ENCODE results near the gene KMT5B.

KMT5B gene

DNA sequence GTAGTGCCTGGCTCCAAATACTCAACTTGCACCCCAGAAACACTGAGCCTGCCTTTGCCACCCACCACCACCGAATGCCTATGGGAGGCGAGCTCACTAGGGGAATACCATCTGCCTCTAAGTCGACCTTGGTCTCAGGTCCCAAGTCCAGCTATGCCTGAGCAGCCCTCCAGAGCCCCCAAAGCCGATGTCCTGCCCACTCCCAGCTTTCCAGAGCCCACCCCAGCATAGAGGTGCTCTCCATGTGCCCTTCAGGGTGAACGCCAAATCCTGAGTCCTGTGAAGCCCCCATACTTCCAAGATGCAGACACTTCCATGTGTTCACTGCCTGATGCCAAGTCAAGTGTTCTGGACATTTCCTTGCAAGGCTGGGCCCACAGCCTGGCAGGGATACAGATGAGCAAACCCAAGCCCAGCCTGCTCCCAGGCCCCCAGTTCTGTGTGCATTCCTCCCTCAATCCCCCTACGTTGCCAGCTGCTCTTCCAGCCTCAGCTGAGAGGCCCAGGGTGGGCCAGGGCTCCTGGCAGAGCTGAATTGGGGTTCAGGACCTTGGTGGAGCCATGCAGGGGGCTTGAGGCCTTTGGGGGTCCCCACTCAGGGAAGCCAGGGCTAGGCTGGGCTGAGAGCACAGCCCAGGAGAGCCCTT, 2.6 kb upstream of the KMT5B start:
- DNase-seq (ENCODE audit: low read depth, low spot score) = no peak

DNA sequence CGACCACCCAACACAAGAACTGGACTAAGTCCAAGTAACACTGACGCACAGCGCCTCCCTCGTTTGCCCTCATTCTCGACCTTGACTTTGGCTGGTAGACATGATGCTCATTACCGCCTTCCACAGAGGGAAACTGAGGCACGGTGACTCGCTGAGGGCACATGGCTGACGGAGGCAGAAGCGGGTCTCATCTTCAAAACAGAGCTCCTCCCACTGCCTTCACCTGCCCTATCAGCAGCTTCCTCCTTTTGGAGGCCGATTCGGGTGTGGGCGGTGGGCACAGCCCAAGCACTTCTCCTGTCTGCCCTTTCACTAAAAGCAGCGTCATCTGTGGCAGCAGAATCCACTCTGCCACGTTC, 2.0 kb upstream of the KMT5B start:
- no peak for DNase-seq (ENCODE audit: low read depth, low spot score)

DNA sequence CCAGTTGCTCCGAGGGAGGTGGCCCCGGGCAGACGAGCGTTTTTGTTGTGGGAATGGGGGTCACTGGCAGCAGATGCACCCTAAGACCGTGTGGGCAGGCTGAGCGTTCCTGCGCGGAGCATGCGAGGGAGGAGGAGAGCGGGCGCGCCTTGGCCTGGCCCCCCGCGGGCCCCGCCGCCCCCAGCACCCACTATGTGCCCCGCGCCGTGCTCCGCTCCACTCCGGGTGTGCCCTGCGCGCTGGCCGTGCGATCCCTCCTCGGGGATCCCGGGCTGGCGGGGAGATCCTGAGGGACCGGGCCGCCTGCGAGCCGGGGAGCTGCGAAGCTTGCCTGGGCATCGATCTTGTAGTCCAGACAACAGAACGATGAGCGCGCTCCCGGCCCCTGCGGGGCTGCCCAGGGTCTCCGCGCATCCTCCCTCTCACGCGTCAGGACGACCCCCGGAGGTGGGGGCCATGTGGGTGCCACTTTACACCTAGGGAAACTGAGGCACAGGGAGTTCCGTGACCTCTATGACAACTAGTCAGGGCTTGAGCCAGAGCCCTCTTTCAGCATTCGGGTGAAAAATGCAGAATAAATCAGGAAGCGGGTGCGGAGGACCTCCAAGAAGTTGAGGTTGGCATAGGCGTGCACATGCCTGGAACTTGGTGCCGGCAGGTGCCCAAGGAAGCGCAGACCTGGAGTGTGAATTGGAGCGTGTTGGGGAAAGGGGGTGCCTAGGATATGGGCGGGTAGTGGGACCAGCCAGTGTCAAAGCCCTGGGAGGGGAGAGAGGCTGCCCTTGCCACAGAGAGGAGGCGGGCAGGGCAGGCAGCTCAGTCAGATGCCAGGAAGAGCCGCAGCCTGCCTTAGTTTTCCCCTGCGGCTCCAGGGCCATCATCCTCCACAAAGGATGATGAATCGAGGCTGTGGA, 1.3 kb upstream of the KMT5B start:
- no peak for DNase-seq (ENCODE audit: low read depth, low spot score)

DNA sequence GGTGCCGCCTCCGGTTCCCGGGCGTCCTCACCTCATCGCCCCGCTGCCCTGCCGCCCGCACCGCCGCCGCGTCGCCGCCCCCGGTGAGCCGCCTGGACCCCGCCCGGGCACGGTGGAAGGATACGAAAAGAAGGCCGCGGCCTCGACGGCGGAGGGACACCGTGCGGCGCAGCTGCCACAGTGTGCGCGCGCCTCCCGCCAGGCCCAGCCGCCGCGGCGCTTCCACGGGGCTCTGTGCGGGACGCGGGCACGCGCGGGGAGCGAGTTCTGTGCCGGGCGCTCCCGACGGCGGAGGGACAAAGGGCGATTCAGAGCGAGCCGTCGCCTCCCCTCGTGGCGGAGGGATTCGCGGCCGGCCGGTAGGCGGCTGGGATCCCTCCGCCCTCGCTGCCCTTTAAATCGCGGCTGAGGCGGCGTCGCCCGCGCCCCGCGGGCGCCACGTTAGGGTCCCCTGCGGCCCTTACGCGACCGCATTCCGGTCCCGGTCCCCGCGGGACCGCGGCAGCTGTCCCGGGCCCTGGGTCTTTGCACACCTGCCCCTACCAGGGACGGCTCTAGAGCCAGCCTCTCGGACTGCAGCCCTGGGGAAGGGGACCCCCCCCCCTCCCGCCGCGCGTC, 568 bp upstream of the KMT5B start:
- DNase-seq (ENCODE audit: low read depth, low spot score) = peak; percentile 98

DNA sequence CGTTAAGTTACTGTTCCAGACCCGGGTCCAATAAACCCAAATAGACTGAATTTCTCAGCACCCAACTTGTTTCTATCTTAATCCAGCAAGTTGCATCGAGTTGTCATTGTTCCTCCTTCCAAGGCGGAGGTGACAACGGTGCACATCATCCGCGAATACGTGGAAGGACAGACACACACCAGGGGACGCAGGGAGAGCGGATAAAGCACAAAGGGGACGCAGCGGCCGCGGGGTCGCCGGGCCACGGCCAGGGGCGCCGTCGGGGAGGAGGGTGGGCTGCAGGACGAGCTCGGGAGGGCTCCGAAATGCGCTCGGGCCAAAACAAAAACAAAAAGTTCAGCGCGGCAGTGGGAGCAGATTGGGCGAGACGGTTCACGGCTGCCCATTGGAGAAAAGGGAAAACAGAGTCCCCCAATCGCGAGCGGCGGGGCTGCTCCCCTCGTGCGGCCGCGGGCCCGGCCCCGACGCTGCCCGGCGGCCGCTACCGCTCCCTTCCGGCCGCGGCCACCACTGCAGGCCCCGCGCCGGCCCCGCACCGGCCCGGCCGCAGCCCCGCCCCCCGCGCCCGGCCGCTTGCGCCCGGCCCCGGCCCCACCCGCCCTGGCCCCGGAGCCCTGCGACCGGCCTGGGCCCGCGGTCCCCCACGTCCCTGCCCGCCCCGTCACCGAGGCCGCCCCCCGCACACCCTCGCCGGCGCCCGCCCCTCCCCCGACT, 518 bp downstream of the KMT5B start:
- peak; percentile 91 for DNase-seq (ENCODE audit: low read depth, low spot score)

DNA sequence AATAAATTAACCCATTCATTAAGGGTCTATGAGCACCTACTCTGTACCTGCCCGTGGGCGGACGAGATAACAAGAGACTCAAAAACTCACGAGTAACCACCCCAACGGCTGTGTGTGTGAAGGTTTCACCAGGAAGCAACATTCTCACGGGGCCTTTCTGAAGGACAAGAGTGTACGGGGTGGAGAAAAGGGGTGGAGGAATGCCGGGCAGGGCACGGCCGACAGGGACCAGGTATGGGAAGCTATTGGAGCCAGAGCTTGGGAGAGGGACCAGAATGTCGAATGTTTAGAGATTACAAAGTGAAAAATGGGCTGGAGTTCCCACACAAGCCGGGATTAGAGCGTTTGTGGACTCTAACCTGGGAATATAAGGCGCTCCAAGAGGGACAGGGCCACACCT, 1.6 kb downstream of the KMT5B start:
- DNase-seq (ENCODE audit: low read depth, low spot score) = no peak

DNA sequence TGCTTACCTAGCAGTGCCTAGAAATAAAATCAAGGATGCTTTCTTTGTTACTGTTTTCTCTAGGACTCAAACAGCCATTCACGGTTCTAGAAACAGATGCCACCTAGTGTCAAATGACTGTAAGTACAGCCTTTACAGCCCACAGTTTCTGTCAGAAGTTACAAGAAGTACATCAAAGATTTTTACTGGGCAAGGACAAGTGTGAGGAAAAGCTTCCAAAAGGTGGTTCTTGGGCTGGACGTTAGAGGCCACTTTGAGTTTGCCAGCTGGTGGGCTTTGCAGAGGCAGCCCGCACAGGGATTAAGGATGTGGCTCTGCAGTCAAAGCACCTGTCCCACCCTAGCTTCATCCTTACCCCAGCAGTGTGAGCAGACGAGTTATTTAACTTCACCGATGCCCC, 6.9 kb downstream of the KMT5B start:
- peak; percentile 73 for DNase-seq (ENCODE audit: low read depth, low spot score)

DNA sequence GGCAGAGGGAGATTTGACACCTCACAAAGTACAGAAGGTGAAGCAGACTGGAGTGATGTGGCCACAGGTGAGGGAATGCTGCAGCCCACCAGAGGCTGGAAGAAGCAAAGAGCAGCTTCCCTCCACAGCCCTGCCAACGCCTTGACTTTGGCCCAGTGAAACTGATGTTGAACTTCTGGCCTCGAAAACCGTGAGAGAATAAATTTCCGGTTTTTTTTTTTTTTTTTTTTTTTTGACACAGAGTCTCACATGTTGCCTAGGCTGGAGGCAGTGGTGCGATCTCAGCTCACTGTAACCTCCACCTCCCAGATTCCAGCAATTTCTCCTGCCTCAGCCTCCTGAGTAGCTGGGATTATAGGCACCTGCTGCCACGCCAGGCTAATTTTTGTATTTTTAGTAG, 8.7 kb downstream of the KMT5B start:
- DNase-seq (ENCODE audit: low read depth, low spot score) = no peak

DNA sequence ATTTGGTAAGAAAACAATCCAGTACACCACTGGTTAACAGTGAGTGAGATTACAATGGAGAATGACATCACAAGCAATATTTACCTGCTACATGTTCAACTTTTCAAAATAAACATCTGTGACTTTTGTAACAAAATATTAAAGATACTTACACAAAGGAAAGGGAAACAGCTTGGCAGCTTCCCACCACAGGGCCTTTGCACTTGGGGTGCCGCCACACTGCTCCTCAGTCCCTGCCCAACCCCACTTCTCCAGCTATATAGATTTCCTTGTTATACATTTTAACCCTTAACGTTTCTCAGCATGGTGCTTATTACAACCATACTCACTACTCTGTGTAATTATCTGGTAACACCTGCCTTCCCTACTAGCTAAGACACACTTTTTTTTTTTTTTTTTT, 10.9 kb downstream of the KMT5B start:
- no peak for DNase-seq (ENCODE audit: low read depth, low spot score)

DNA sequence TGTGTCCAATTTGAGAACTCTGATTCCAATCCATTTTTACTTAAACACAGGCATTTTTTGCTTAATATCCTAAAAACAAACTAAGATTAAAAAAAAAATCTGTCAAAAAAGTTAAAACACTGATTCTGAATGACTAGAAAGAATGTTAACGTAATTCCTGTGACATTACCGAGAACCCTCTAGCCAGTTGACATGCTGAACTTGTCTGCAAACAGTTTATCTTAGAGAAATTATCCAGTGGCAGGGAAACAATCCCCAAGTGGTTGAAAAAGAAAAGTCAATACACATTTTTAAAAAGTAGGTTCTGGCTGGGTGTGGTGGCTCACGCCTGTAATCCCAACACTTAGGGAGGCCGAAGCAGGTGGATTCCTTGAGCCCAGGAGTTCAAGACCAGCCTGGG, 11.6 kb downstream of the KMT5B start:
- no peak for DNase-seq (ENCODE audit: low read depth, low spot score)

DNA sequence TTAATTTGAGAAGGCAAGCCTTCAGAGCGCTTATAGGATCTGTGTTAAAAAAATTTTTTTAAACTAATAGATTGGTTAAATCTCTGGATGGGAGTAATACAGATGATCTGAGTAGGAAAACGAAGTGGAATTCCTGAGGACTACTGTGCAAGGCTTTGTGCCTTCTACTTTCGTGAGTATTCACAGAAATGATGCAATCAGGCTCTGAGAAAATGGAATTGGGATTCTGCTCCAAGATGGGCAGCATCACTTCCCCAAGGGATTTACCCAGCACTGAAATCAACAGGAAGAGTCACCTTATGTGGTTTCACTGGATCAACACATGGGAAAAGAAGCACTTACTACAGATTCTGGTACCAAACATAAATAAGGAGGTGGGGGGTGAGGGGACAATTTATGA, 12.5 kb downstream of the KMT5B start:
- DNase-seq (ENCODE audit: low read depth, low spot score) = no peak

DNA sequence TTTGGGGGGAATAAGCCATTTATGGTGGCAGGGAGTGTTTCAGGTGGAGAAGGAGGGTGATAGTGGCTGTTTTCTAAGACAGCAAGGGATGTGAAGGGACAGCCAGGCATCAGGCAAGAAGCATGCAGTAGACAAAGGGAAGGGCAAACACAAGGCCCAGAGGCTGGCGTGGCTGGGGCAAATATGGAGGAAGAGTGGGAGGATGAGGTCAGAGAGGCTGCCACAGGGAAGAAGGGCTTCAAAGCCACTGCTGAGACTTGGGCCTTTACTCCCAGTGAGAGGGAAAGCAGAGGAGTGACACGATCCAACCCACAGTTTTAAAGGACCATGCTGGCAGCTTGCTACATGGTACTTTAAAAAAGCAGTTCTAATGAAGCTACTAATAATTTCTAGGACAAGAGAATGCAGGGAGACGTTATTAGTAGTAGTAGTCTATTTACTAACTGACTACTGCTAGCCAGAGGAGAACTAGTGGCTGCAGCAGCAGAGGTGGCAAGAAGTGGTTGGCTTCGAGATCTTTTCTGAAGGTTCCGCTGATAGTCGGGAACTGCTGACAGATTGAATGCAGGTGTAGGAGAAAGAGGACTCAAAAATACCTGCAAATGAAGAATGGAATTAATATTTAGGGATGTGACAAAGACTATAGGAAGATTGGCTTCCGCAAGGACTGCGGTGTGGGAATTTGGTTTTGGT, 13.7 kb downstream of the KMT5B start:
- DNase-seq (ENCODE audit: low read depth, low spot score) = no peak

DNA sequence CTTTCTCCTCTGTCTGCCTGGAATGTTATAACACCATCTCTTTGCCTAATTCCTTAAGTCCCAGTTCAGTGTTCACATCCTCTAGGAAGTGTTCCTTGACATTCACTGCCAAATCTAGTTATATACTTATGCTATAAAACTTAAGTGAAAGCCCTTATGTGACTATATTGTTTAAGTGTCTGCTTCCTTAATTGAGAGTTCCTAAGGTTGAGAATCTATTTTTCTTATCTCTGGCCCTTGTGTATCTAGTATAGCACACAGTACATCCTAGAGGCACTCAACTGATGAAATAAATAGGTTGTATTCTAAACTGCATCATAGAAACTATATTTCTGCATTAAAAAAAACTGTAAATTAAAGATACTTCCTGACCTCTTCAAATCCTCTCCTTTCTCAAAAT, 16.9 kb downstream of the KMT5B start:
- no peak for DNase-seq (ENCODE audit: low read depth, low spot score)

DNA sequence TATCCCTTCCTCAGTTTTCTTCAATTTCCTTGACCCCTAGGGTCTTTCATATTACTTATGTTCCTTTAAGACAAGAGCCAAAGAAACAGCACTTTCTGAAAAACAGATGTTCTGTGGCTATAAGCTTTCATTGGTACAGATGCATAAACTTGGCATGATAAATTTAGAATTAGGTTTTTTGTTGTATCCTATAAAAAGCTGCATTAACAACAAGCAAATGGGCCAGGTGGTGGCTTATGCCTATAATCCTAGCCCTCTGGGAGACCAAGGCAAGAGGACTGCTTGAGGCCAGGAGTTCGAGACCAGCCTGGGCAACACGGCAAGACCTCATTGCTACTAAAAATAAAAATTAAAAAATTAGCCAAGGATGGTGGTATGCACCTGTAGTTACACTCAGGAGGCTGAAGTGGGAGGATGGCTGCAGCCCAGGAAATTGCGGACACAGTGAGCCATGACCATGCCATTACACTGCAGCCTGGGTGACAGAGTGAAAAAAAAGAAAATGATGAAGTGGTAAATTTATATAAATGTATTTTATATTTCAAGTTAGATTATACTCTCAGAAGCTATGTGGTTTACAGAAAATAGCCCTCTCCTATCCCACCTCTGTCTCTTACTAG, 18.3 kb downstream of the KMT5B start:
- no peak for DNase-seq (ENCODE audit: low read depth, low spot score)

DNA sequence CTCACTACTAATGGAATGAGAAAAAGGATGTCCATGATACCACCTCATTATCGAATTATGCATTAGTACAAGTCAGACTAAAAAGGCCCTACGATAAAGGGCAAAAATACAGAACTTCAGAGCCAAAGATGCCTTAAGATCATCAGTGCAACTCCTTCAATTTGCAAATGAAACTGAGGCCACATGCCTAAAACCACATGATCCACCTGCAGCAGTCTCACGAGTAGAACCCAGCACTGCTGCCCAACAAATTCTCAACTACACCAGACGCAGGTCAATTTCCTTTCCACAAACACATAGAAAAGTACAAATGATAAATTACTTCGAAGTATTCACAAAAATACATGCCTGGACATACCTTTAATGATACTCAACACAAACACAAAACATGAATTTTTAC, 20.1 kb downstream of the KMT5B start:
- no peak for DNase-seq (ENCODE audit: low read depth, low spot score)

DNA sequence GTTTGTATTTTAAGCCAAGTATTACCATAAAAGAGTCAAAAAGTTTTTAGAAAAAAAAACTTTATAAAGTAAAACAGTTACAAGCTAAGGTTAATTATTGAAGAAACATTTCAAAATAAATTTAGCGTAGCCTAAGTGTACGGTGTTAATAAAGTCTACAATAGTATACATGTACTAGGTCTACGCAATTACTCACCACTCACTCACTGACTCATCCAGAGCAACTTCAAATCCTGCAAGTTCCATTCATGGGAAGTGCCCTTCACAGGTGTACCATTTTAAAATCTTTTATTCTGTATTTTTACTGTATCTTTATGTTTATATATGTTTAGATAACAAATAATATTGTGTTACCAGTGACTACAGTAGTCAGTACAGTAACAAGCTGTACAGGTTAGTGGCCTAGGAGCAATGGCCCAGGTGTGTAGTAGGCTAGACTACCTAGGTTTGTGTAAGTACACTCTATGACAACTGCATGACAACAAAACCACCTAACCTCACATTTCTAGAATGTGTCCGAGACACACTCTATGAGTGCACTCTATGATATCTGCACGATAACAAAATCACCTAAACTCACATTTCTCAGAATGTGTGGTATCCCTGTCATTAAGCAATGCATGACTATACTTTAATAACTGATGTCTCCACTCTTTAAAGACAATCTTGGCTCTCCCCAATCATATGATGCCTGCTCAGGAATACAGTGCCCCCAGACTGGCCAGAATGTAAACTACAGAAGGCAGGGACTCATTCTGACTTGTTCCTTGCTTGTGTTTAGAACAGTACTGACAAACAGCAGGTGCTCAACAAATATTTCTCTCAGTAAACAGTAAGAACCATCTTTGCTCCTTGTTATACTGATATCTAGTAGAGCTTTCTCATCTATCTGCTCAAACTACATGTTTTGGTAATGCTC, 21.2 kb downstream of the KMT5B start:
- no peak for DNase-seq (ENCODE audit: low read depth, low spot score)

DNA sequence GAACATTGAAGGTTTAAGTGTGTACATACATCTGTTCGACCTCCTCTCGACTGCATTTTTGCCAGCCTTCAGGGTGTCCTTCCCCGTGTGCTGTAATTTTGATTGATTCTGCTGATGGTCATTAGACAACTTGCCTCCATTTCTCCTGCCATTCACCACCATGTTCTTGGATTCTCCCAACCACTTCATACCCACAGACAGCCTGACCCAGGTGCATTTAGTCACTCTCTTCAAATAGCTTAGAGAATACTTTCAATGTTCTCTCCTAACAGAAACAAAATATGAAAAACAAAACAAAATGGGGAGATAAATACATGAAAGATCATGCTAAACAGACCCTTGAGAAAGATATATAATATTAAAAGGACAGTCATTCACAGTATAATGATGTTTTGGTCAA, 23.2 kb downstream of the KMT5B start:
- no peak for DNase-seq (ENCODE audit: low read depth, low spot score)

DNA sequence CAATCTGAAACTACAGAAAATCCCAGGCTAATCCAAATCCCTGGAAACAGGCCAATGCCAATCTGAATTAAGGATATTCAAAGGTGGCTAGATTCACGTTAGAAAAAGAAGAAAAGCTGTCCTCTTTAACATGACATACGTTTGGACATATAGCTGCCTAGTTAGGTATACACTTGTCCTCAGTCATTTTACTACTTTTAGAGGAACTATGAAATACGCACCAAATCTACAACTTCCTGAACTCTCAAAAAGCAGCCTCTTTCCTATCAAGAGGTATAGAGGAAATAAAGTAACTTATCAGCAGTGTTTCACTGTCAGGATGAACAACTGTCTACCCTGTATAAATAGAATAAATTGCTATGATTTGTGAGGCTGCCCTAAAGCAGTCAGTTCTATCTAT, 24.0 kb downstream of the KMT5B start:
- DNase-seq (ENCODE audit: low read depth, low spot score) = no peak

DNA sequence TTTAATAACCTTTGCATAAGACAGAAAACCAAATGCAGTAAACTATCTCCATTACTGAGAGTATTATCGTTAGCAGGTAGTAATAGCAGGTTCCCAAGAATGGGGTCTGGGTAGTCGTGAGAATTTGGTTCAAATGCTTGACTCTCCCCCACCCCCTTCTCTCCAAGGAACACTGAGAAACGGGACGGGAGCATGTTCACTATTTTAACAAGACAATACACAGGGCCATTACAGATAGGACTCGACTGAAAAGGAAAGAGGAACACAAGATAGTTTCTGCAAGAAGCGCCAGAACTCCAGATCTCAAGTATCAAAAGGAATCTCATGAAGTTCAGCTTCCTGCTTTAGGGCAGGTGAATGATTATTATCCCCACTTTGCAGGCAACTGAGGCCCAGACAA, 27.0 kb downstream of the KMT5B start:
- no peak for DNase-seq (ENCODE audit: low read depth, low spot score)

Data from astrocyte of the hippocampus (primary cell).